Vagina (tissue), 2 donors: ENCODE measurements around the gene ACRBP. TPM values are rescaled to one million over a fixed set of nuclear protein-coding genes. Genes with fewer than 3 reads are reported as not detected.

ENCODE experiments used
- DNase-seq, 2 donors: peaks; one replicate each; pipeline ENCODE4 v3.0.0-alpha.2; 2017; ENCODE audit errors: extremely low spot score in 2 of 2
- H3K27ac ChIP-seq: fragments of 200-600 bp; sonication (generic); one replicate; pipeline ENCODE4 v1.5.1; 2019
- H3K27me3 ChIP-seq: fragments of 200-600 bp; sonication (generic); one replicate; pipeline ENCODE4 v1.5.1; 2019
- H3K36me3 ChIP-seq, 2 donors: fragments of 200-600 bp; sonication (generic); one replicate each; pipeline ENCODE4 v1.5.1; 2017 to 2019
- H3K4me1 ChIP-seq: fragments of 200-600 bp; sonication (generic); one replicate; pipeline ENCODE4 v1.5.1; 2019
- H3K4me3 ChIP-seq, 2 donors: fragments of 200-600 bp; sonication (generic); 1 replicate in 1 of 2; 2 replicates in 1 of 2; pipeline ENCODE4 v1.5.1; 2016 to 2019
- H3K9me3 ChIP-seq: fragments of 200-600 bp; sonication (generic); one replicate; pipeline ENCODE4 v1.5.1; 2019
- CTCF ChIP-seq, 3 experiments: fragments of 450-650 bp in 2 of 3; fragments of 200-600 bp in 1 of 3; sonication (generic) in 1 of 3; IDR thresholded peaks; one replicate each; pipeline ENCODE4 v1.5.1; 2017 to 2019; ENCODE audit warnings: antibody characterized with exemption in 3 of 3, mild to moderate bottlenecking in 2 of 3, moderate library complexity in 2 of 3
- POLR2A ChIP-seq, 2 donors: fragments of 450-650 bp; IDR thresholded peaks; one replicate each; pipeline ENCODE4 v1.6.1; 2017; ENCODE audit warnings: antibody characterized with exemption in 2 of 2, mild to moderate bottlenecking in 2 of 2, moderate library complexity in 2 of 2
- POLR2AphosphoS5 ChIP-seq, 2 donors: sonication (generic); formaldehyde crosslinking; IDR thresholded peaks; one replicate each; pipeline ENCODE4 v1.9.0; 2017; ENCODE audit warnings: antibody characterized with exemption in 2 of 2, mild to moderate bottlenecking in 2 of 2, low read depth in 1 of 2; ENCODE audit not compliant: insufficient read depth in 1 of 2
- intact Hi-C: fragments of 100-400 bp; cut with DNase I; formaldehyde crosslinking; loops from one replicate; pipeline ENCODE4 v1.15.1; 2023
- total RNA-seq: library from RNA; depleted of rRNA; stranded (reverse); fragments of >200 nt; gene quantifications from one replicate; pipeline ENCODE4 v1.2.3, GENCODE V29; 2016

ACRBP gene
- total RNA-seq, 1 donor from 2014 or later, result 0.74 TPM

GRCh38 chr12:6643569-6644256 lies 3.5 kb downstream of the ACRBP start:
- peaks cover 12% of the 10 kb centered on the region for H3K4me1 ChIP-seq
- TF ChIP-seq POLR2AphosphoS5 (IDR thresholded peaks at IDR 0.05; ENCODE audit: insufficient read depth in 1 of 2, low read depth in 1 of 2), result no peak
- TF ChIP-seq POLR2A (IDR thresholded peaks at IDR 0.05), result no peak
- TF ChIP-seq CTCF (IDR thresholded peaks at IDR 0.05), result no peak
- no peak for DNase-seq
- no peaks in the 10 kb centered on the region for H3K9me3 ChIP-seq
- intact Hi-C loops, result no loop called here
- H3K36me3 ChIP-seq, result no peaks in the 10 kb centered on the region
- H3K27me3 ChIP-seq, result no peaks in the 10 kb centered on the region
- H3K4me3 ChIP-seq, result no peak overlapping the region
- no peak overlapping the region for H3K27ac ChIP-seq

- H3K4me1 ChIP-seq, result peaks cover 10% of the 10 kb centered on the region
- no peak overlapping the region for H3K27ac ChIP-seq
- intact Hi-C loops, result no loop called here
- H3K36me3 ChIP-seq, result no peaks in the 10 kb centered on the region
- no peak for DNase-seq
- no peaks in the 10 kb centered on the region for H3K27me3 ChIP-seq
- no peak for TF ChIP-seq POLR2AphosphoS5 (IDR thresholded peaks at IDR 0.05; ENCODE audit: insufficient read depth in 1 of 2, low read depth in 1 of 2)
- TF ChIP-seq CTCF (IDR thresholded peaks at IDR 0.05), result no peak
- no peak for TF ChIP-seq POLR2A (IDR thresholded peaks at IDR 0.05)
- no peaks in the 10 kb centered on the region for H3K9me3 ChIP-seq
- no peak overlapping the region for H3K4me3 ChIP-seq
Observed at GRCh38 chr12:6641131-6641530, 6.1 kb downstream of the ACRBP start.

GRCh38 chr12:6640497-6640896 lies 6.7 kb downstream of the ACRBP start:
- no peak for TF ChIP-seq POLR2A (IDR thresholded peaks at IDR 0.05)
- no peak for TF ChIP-seq CTCF (IDR thresholded peaks at IDR 0.05)
- no peak for TF ChIP-seq POLR2AphosphoS5 (IDR thresholded peaks at IDR 0.05; ENCODE audit: insufficient read depth in 1 of 2, low read depth in 1 of 2)
- Histone ChIP-seq H3K4me1 (peaks cover 10% of the 10 kb centered on the region), H3K27ac (no peak overlapping the region), H3K36me3 (no peaks in the 10 kb centered on the region), H3K9me3 (no peaks in the 10 kb centered on the region), H3K27me3 (no peaks in the 10 kb centered on the region), H3K4me3 (no peak overlapping the region)
- intact Hi-C loops, result no loop called here
- DNase-seq, result no peak

GRCh38 chr12:6639151-6639801 lies 8.0 kb downstream of the ACRBP start:
- Histone ChIP-seq H3K27ac (no peak overlapping the region), H3K4me1 (peaks cover 10% of the 10 kb centered on the region)
- intact Hi-C loops, result no loop called here

GRCh38 chr12:6638305-6638704 lies 8.9 kb downstream of the ACRBP start:
- no peak overlapping the region for H3K4me3 ChIP-seq
- no peaks in the 10 kb centered on the region for H3K9me3 ChIP-seq
- intact Hi-C loops, result no loop called here
- DNase-seq, result no peak
- no peaks in the 10 kb centered on the region for H3K36me3 ChIP-seq
- H3K27me3 ChIP-seq, result no peaks in the 10 kb centered on the region
- no peak overlapping the region for H3K27ac ChIP-seq
- H3K4me1 ChIP-seq, result peaks cover 10% of the 10 kb centered on the region
- TF ChIP-seq POLR2AphosphoS5 (IDR thresholded peaks at IDR 0.05; ENCODE audit: insufficient read depth in 1 of 2, low read depth in 1 of 2) (no peak), CTCF (IDR thresholded peaks at IDR 0.05) (no peak), POLR2A (IDR thresholded peaks at IDR 0.05) (no peak)

More at GRCh38 chr12:6639151-6639801, 8.0 kb downstream of the ACRBP start:
- no peak for DNase-seq
- Histone ChIP-seq H3K4me3 (no peak overlapping the region), H3K27me3 (no peaks in the 10 kb centered on the region), H3K36me3 (no peaks in the 10 kb centered on the region), H3K9me3 (no peaks in the 10 kb centered on the region)
- TF ChIP-seq POLR2AphosphoS5 (IDR thresholded peaks at IDR 0.05; ENCODE audit: insufficient read depth in 1 of 2, low read depth in 1 of 2), result no peak
